COLO668 (cell line): ENCODE data around the gene ARPC4.
"Not testable (repeated sequence)": the region's sequence is repeated elsewhere in the genome, so short reads cannot be mapped to it uniquely, and the experiment has no call there.

Experiments
- DNase-seq: peaks from one replicate; lab custom pipeline; 2025; ENCODE audit not compliant: unreplicated experiment; lab: John Stamatoyannopoulos, UW

ARPC4 gene

DNA sequence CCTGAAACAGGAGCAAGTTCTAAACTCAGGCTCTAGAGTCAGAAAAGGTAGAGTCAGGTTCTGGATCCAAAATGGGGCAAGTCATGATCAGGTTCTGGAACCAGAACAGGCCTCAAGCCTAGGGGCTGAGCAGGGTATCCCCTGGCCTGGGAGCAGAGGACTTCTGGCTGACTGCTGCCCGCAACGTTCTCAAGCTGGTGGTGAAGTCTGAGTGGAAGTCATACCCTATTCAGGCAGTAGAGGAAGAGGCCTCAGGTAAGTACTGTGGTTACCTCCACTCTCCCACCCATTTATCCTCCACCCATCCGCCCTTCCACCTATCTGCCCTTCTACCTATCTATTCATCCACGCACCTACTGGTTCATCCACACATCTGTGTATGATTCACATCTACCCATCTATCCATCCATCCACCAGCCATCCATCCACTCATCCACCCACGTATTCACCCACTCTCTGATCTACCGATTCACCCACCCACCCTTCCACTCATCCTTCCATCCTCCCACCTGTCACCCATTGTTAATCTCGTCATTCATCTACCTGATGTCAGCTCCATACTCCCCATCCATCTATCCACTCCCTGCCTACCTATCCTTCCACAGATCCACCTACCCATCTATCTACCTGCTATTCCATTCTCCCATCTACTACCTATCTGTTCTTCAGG is 25.9 kb downstream of the ARPC4 start:
- DNase-seq = no peak

GRCh38 chr3:9820543-9820942 is 27.7 kb downstream of the ARPC4 start:
- DNase-seq = no peak

- DNase-seq = no peak
Observed at GRCh38 chr3:9820946-9821345, 28.1 kb downstream of the ARPC4 start.

DNA sequence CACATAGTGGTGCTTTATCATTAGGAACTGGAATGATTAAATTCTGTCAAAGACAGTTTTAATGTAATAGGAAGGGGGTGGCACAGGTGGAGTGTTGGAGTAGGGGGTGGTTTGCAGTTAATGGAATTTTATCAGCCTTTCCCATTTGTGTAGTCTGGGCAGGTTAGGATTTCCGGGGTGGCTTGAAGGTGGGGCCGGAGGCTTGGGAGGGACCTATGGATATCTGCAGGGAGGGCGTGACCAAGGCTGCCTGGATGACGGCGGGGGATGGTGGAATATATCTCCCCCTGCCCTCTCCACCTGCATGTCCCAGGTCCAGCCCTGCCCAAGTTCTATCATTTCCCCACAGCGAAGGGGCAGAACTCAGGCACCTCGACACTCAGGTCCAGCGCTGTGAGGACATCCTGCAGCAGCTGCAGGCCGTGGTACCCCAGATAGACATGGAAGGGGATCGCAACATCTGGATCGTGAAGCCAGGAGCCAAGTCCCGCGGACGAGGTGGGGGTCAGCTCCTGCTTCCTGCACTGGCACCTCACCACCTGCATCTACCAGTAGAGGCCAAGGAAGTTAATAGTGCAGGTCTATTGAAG is 32.7 kb downstream of the ARPC4 start:
- no peak for DNase-seq

DNA sequence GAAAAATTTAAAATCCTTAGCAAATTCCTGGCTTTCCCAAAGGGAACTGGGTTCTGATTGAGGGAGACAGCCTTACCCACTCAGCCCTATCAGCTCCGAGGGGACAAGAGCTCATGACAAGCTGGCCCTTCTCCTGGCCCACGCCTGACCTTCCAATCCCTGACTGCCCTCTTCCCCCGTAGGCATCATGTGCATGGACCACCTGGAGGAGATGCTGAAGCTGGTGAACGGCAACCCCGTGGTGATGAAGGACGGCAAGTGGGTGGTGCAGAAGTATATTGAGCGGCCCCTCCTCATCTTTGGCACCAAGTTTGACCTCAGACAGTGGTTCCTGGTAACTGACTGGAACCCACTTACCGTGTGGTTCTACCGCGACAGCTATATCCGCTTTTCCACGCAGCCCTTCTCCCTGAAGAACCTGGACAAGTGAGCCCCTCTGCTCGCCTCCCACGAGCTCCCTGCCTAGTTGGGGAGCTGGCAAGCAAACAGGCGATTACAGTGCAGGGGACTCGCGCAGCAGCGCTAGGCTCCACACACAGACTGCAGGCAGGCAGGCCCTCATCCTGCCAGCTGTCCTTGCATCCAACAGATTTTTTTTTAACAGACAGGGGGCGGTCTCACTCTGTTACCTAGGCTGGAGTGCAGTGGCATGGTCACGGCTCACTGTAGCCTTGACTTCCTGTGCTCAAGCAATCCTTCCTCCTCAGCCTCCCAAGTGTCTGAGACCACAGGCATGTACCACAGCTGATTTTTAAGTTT is 34.1 kb downstream of the ARPC4 start:
- DNase-seq = peak; percentile 20

- no peak for DNase-seq
Observed at GRCh38 chr3:9828801-9829755, 36.2 kb downstream of the ARPC4 start.

GRCh38 chr3:9831253-9831652 is 38.4 kb downstream of the ARPC4 start:
- DNase-seq = no peak

DNA sequence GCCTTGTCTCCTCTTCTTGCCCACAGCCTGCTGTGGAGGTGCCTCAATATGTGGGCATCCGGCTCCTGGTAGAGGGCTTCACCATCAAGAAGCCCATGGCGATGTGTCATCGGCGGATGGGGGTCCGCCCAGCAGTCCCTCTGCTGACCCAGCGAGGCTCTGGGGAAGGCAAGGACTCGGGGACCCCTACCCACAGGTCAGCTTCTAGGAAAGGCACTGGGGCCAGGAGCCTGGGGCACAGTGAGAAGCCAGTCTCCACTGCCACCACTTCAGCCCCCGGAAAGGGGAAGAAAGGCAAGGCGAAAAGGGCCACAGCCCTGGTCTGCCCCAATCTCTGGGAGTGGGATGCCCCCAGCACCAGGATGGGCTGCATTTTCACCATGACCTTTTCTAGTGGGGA is 40.2 kb downstream of the ARPC4 start:
- no peak for DNase-seq

- DNase-seq = no peak
Observed at GRCh38 chr3:9834520-9835380, 41.9 kb downstream of the ARPC4 start.

DNA sequence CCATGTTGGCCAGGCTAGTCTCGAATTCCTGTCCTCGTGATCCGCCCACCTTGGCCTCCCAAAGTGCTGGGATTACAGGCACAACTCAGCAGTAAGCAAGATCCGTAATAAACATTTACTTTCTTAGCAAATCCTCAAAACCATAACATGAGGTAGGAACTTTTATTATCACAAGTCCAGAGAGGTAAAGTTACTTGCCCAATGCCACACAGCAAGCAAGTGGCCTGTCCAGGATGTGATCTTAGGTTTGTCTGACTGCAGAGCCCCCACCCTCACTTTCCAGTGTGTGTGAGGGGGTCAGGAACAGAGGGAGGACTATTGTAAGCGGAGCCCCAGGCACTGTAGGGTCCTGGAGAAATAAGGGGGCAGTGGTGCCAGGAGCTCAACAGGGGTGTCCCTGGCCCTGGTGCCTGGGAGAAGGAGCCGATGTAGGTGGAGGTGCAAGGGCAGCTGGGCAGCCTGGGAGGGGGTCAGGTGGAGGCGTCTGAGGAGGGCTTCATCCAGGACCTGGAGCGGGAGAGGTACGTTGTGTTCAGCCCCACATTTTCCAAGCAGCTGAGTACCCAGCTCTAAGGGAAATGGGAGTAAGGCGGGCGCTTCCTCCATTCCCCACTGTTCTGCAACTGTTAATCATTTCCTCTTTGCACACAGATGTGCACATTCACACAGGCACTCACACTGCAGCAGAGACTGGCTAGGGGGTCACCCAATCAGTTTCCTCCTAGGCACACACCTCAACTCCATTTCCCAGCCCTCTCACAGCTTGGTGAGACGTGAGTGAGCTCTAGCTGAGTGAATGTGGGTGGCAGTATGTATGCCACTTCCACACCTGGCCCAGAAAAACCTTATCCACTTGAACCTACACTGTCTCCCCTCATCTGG is 45.1 kb downstream of the ARPC4 start:
- no peak for DNase-seq

- DNase-seq = no peak
Observed at GRCh38 chr3:9838856-9839255, 46.0 kb downstream of the ARPC4 start.

DNA sequence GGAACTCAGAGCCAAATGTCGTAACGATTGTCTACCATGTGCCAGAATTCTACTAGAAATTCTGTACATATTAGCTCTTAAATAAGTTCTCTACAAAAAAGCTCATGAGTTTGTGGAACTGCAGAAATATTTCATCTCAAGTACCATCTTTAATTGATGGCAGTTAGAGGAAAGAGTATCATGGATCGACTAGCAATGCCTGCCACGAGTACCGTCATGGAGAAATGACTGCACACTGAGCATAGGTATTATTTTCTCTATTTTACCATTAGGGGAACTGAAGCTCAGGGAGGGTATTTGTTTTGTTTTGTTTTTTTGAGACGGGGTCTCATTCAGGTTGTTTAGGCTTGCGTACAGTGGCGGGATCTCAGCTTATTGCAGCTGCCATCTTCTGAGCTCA is 48.1 kb downstream of the ARPC4 start:
- DNase-seq = no peak

DNA sequence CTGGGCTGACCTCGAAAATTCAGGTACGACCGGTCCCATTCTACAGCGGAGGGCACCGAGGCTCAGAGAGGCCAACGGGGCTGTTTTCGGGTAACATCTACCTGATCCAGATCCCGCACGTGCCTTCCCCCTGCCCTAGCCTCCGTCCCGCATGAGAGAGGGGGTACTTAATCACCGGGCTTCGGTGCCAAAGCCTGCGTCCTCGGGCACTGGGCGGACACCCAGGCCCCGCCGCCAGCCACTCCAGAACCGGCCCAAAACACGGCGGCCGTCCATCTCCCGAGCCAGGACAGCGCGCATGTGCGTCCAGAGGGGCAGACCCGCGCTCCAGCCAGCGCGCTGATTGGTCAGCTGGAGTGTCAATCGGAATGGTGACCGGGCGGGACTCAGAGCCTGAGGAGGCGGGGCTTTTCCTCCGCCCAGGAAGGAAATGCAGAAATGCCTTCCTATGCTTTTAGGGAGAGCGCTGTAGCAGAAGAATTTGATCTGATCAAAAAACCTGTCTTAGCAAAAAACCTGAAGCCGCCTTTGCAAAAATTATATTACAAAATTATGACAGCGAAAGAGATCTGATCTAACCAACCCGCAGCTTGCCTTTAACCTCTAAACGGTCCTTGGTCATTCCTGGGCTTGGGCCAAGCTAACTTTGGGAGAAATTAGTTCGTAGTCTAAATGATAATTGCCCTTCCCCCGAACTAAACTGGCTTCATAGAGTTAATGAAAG is 51.0 kb downstream of the ARPC4 start, which contains the start of gene RPUSD3:
TSS of gene RPUSD3 (minus strand) at position 294 of the 724 bp plus-strand sequence. CDS start at position 276, 18 bp downstream.
- DNase-seq = peak; percentile 91

- no peak for DNase-seq
Observed at GRCh38 chr3:9846231-9846630, 53.3 kb downstream of the ARPC4 start.

DNA sequence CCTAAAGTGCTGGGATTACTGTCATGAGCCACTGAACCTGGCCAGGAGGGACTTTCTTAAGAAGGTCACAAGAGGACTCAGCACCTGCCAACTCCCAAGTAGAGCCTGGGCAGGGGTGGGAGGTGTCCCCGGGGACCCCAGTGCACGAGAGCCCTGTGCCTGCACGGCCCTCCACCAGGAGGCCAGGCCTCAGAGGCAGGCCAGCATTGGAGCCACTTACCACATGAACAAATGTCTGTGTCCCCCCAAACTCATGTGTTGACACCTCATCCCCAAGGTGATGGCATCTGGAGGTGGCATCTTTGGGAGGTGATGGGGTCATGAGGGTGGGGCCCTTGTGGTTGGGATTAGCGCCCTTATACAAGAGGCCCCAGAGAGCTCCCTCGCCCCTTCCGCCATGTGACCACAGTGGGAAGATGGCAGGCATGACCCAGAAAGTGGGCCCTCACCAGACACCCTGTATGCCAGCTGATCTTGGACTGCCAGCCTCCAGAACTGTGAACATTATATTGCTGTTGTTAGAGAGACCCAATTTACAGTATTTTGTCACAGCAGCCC is 54.1 kb downstream of the ARPC4 start:
- no peak for DNase-seq

DNA sequence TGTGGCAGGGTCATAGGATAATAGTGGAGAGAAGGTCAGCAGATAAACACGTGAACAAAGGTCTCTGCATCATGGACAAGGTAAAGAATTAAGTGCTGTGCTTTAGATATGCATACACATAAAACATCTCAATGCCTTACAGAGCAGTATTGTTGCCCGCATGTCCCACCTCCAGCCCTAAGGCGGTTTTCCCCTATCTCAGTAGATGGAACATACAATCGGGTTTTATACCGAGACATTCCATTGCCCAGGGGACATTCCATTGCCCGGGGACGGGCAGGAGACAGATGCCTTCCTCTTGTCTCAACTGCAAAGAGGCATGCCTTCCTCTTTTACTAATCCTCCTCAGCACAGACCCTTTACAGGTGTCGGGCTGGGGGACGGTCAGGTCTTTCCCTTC is 55.0 kb downstream of the ARPC4 start:
- DNase-seq = not testable (repeated sequence)

DNA sequence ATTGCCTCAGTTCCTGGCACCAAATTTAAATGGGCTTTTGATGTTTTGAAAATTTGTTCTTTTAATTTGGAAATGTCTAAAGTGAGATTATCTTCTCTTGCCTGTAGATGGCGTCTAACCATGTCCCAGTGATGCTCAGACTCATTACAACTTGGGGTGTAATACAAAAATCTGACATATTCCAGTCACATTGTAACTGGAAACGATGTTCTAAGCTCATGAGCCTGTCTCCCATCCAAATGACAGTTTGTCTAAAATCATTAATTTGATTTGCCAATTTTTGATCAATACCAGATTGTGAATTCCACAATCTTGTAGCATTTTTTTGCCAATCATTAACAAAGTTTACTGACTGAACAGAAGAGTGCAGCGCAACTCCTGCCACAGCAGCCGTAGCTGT is 56.0 kb downstream of the ARPC4 start:
- DNase-seq = not testable (repeated sequence)

- DNase-seq = not testable (repeated sequence)
Observed at GRCh38 chr3:9851383-9851782, 58.5 kb downstream of the ARPC4 start.
